Left ventricle myocardium superior (tissue), 1 donor: Measurements from ENCODE around the gene SEC22A. TPM values are rescaled to one million over a fixed set of nuclear protein-coding genes. Genes with fewer than 3 reads are reported as not detected.
"Not testable (repeated sequence)": the region's sequence is repeated elsewhere in the genome, so short reads cannot be mapped to it uniquely, and the experiment has no call there.

Experiments
- ATAC-seq: fragments of 200-7000 bp; cut with Tn5 transposase; one replicate; pipeline ENCODE4 v1.9.1; 2020; ENCODE audit warnings: mild to moderate bottlenecking, moderate library complexity
- DNase-seq: peaks from one replicate; pipeline ENCODE4 v3.0.0-alpha.2; 2020
- intact Hi-C: fragments of 100-400 bp; cut with micrococcal nuclease; formaldehyde crosslinking; loops from one replicate; pipeline ENCODE4 v1.11.0; 2022
- total RNA-seq: library from RNA; stranded (reverse); fragmentation: NEBNext Ultra II Directional; extraction: Animal tissue kit (Norgen Biotek cat#: 25700); gene quantifications from one replicate; pipeline ENCODE4 v1.2.1, GENCODE V29; 2021
- donor health status: DM: no; HTN: yes; CAD: no; lungs with severe emphysema.

SEC22A gene
- total RNA-seq, 1 donor from 2014 or later: 10.4 TPM

DNA sequence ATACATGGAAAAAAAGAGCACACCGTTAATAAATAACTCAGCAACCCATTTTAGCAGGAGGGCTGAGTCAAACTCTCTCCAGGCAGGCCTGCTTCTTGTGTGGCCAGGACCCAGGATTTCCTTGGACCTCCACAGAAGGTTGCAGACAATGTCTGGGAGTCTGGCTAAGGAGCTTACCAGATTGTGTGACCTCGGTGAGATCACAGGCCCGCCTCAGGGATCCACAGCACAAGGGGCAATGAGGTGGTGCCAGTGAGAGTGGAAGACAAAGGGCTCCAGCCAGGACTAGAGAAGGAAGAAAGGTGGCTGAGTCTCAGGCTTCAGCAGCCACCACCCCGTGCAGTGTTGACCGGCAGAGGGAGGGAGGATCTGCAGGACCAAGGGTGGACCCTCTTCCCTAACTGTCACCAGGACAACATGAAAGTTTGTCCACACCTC, 32.2 kb upstream of the SEC22A start:
- ATAC-seq: no peak
- no peak for DNase-seq
- intact Hi-C loops: no loop called here

- intact Hi-C loops: no loop called here
Observed at GRCh38 chr3:123169930-123170329, 31.8 kb upstream of the SEC22A start.

GRCh38 chr3:123180791-123181190, 21.0 kb upstream of the SEC22A start:
- ATAC-seq (no peak), DNase-seq (no peak)
- intact Hi-C loops: no loop called here

More at GRCh38 chr3:123169930-123170329, 31.8 kb upstream of the SEC22A start:
- ATAC-seq (no peak), DNase-seq (no peak)

GRCh38 chr3:123186695-123187094, 15.0 kb upstream of the SEC22A start:
- no peak for DNase-seq

GRCh38 chr3:123188058-123188457, 13.7 kb upstream of the SEC22A start:
- ATAC-seq (no peak), DNase-seq (no peak)
- intact Hi-C loops: no loop called here

More at GRCh38 chr3:123186695-123187094, 15.0 kb upstream of the SEC22A start:
- ATAC-seq: no peak
- intact Hi-C loops: no loop called here

DNA sequence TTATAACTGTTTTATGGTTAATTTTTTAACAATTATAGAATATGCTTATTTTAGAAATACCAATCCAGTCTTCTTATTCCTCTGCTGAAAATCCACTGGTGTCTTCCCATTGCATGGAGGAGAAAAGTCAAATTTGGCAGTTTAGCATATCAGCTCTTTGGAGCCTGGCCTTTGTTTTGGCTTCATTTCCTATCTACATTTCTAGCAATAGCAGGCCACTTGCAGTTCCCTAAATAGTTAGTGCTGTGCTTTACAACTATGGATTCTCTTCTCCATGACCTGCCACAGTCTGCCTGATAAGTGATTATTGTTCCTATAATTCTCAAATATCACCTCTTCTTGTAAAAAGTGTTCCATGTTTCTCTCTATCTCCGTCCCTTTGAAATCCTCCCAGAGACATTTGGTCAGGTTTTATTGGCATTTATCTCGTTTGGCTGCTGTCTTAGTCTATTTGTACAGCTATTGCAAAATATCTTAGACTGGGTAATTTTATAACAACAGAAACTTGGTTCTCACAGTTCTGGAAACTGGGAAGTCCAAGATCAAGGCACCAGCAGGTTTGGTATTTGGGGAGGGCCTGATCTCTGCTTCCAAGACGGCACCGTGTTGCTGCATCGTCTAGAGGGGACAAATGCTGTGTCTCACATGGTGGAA, 8.2 kb upstream of the SEC22A start:
- intact Hi-C loops: no loop called here
- no peak for DNase-seq
- ATAC-seq: peak; percentile 84

DNA sequence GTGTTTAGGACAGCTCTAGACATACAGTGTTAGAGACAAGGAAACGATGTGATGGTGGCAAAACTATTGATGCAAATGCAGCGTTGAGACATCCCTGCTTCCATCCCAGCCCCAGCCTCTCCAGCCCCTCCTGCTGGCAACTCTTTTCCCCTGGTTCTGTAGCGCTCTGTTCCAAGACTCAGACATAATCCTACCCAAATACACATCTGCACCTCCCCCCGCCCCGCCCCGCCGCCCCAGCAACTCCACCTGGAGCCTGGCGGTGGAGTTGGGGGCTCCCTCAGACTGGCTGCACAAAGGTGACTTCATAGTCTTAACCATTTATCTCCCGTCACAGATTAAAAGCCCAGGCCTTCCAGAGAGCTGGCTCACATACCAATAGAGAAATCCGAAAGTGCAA, 7.2 kb upstream of the SEC22A start:
- peak; percentile 52 for ATAC-seq
- intact Hi-C loops: no loop called here

DNA sequence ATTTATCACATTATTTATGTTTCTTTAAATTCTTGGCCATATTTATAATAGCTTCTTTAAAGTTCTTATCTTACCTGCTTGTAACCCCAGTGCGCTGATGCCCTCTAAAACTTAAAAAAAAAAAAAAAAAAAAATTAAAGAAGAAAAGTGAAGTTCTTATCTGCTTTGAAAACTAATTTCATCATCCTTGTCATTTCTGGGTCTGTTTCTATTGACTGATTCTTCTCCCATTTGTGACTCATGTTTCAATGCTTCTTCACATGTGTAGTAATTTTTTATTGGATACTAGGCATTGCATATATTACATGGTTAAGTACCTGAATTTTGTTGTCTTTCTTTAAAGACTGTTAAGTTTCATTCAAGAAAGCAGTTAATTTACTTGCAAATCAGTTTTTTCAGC, 3.4 kb upstream of the SEC22A start:
- DNase-seq: no peak
- no peak for ATAC-seq
- intact Hi-C loops: no loop called here

More for the DNA sequence above, 7.2 kb upstream of the SEC22A start:
- no peak for DNase-seq

DNA sequence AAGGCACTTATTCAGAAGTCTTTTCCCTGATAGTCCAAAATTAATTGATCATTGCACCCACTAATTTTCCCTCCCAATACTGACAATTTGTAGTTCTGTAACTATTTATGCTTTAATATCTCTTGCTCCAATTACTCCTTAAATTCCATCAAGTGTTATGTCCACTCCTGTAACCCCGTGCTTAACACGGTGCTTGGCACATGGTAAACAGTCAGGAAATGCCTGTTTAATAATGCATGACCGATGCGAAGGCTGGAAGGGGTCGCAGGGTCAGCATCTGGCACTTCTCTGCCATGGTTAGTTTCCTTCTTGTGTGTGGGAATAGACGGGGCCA, 553 bp upstream of the SEC22A start:
- ATAC-seq (no peak), DNase-seq (no peak)
- intact Hi-C loops: no loop called here

DNA sequence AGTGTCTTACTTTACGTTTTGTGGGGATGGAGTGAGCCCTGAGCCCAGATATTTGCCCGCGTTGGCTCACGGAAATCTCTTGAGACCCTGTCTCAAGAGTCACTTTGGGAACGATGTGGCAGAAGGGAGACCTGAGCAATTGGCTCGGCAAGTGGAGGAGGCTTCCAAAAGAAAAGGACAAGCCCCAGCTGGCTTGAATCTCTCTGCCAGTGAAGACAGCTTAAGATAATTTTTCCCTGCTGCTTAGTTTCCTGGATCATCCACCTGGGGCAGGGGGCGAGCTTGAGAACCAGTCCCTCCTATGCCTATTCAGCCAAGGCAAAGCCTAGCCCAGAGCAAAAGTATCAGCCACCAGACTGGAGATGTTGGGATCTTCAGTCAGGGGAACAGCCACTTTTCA, 708 bp downstream of the SEC22A start:
- intact Hi-C loops: no loop called here
- no peak for DNase-seq
- ATAC-seq: no peak

DNA sequence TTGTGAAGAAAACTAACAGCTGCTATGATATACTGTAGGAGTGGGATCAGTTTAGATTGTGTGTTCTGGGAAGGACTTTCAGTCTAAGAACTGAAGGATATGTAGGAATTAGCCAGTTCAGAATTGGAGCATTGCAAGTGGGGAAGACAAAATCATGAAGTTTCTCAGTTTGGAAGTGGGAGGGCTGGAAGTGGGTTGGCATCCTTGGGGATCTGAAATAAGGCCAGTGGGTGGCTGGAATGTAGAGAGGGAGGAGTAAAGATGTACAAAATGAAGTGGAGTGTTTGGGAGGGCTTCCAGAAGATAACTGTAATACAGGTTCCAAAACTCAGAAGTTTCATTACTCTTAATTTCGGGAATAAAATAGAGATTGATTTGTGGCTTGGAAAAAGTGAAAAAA, 17.2 kb downstream of the SEC22A start:
- intact Hi-C loops: no loop called here
- ATAC-seq: no peak
- DNase-seq: no peak

DNA sequence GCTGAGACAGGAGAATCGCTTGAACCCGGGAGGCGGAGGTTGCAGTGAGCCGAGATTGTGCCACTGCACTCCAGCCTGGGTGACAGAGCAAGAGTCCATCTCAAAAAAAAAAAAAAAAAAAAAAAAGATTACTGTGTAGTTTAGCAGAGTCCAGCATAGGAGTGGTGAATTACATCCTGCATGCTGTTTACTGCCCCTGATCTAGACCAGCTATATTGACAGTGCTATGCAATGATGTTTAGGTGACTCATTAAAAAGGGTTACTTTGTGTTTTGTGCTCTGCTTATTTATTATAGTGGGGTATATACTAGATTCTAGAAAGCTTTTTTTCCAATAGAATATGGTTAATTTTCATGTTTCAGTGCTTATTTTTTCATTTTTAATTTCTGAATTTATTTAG, 19.6 kb downstream of the SEC22A start:
- intact Hi-C loops, ATAC-seq, DNase-seq: not testable (repeated sequence)

DNA sequence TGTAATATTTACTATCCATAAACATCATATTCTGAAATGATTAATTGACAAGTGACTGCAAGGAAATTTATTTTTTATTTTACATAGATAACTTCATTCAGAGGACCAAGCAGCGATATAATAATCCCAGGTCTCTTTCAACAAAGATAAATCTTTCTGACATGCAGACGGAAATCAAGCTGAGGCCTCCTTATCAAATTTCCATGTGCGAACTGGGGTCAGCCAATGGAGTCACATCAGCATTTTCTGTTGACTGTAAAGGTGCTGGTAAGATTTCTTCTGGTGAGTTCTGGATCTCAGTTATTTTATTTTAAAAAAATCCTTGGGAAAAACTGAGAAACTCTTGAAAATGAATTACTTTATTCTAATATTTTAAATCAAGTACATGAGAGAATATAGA, 23.3 kb downstream of the SEC22A start:
- ATAC-seq (no peak), DNase-seq (no peak)
- intact Hi-C loops: no loop called here

DNA sequence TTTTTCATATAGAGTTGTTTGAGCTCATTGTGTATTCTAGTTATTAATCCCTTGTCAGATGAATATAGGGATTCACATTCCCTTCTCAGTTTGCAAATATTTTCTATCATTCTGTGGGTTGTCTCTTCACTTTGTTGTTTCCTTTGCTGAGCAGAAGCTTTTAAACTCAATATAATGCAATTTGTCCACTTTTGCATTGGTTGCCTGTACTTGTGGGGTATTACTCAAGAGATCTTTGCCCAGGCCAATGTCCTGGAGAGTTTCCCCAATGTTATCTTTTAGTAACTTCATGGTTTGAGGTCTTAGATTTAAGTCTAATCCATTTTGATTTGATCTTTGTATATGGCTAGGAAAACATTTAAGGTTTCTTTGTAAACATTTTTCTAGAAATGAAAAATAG, 24.8 kb downstream of the SEC22A start:
- no peak for ATAC-seq
- no peak for DNase-seq
- intact Hi-C loops: no loop called here

DNA sequence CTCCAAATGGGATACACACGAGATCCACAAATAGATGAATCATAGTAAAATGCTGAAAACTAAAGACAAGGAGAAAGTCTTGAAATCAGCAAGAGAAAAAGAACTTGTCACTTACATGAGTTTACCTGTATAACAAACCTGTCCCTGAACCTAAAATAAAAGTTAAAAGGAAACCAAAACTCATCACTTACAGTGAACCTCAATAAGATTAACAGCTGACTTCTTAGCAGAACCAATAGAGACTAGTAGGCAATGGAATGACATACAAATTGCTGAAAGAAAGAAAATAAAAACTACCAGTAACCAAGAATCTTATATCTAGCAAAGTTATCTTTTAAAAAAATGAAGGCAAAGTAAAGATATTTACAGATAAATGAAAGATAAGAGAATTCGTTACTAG, 27.4 kb downstream of the SEC22A start:
- no peak for DNase-seq
- no peak for ATAC-seq
- intact Hi-C loops: no loop called here

- intact Hi-C loops: no loop called here
- DNase-seq (no peak), ATAC-seq (no peak)
Observed at GRCh38 chr3:123236902-123237301, 35.2 kb downstream of the SEC22A start.

GRCh38 chr3:123239186-123239585, 37.4 kb downstream of the SEC22A start:
- not testable (repeated sequence) for ATAC-seq

DNA sequence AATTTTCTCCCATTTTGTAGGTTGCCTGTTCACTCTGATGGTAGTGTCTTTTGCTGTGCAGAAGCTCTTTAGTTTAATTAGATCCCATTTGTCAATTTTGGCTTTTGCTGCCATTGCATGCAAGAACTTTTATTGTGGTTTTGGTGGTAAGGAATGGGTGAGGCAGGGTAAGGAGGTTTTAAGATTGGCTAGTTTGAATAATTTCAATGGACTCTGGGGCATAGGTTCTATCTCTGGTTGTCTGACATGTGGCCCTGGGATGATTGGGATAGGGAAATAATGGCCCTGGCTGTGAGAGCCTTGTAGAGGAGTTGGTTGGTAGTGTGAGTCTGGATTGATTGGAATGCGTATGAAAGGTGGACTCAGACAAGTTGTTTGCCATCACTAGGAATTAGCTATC, 38.0 kb downstream of the SEC22A start:
- intact Hi-C loops: no loop called here
- ATAC-seq (no peak), DNase-seq (no peak)

More at GRCh38 chr3:123239186-123239585, 37.4 kb downstream of the SEC22A start:
- DNase-seq, intact Hi-C loops: not testable (repeated sequence)

DNA sequence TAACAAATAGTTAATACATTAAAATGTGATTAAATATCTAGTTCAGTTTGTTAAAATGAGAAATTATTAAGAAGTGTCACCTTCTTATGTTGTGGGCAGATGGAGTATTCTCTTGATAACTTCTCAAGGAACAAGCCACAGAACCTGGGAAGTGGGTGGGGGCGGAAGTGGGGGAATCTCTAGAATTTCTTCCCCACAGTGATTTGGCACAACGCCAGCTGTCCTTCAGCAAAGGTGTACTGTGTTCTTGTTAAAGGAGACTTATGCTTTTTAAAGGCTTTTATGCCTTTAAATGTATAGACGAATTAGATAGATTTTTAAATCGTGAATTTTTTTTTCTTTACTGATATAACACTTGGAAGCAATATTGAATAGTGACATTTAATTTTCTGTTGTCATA, 42.4 kb downstream of the SEC22A start:
- DNase-seq (no peak), ATAC-seq (no peak)
- intact Hi-C loops: no loop called here

DNA sequence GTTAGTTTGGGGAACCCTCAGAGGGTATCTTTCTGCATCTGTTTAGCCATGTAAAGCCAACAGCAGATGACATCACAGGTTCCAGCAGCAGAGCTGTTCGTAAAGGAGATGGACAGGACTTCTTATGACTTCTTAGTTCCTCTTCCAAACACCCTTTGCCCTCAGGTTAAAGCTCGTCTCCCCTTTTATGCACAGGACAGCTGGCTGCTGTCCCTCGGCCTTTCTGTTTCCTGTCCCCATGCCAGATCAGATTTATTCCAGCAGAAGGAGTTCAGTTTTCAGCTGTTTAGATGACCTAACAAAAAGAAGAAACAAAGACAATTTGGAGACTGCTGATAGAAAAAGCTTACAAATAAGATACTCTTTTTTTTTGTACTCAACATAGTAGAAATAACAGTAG, 45.1 kb downstream of the SEC22A start:
- intact Hi-C loops: no loop called here
- DNase-seq (no peak), ATAC-seq (no peak)

DNA sequence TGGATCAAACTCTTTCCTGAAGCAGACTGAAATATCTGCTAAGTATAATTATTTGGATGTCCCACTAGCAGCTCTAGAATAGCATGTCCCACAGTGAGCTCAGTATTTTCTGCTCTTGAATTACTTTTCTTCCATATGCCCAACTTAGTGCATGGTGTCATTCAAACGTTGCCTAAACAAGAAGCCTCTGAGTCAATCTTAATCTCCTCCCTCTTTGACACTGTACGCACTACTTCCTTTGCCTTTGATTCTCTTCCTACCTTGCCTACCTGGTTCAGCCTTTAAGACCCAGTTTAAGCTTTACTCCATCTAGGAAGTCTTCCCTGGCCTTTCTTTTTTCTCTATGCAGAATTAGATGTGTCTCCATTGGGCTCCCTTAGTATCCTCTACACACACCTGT, 54.5 kb downstream of the SEC22A start:
- intact Hi-C loops: no loop called here
- no peak for DNase-seq
- no peak for ATAC-seq

- intact Hi-C loops: no loop called here
- ATAC-seq (peak; percentile 54), DNase-seq (no peak)
Observed at GRCh38 chr3:123258359-123258758, 56.6 kb downstream of the SEC22A start.
